Activated naive CD4-positive, alpha-beta T cell treated with anti-CD3 and anti-CD28 coated beads, Interleukin-2, amount 50 U/mL, for 72 hours (primary cell): ENCODE results near the gene TMUB1. TPM values are rescaled to one million over a fixed set of nuclear protein-coding genes. Genes with fewer than 3 reads are reported as not detected.
A peak's percentile ranks its signal among the peaks of the same experiment; 100 is the strongest.

ENCODE experiments used
- ATAC-seq, 2 donors: fragments of 150-1000 bp; cut with Tn5 transposase; 2 replicates each; pipeline ENCODE4 v1.10.0; 2021; ENCODE audit warnings: mild to moderate bottlenecking in 2 of 2, moderate library complexity in 2 of 2
- DNase-seq, 2 donors: peaks; one replicate each; pipeline ENCODE4 v3.0.0; 2021 to 2022; ENCODE audit warnings: low spot score in 2 of 2
- H3K27ac Mint-ChIP-seq, 2 donors: one replicate each; pipeline ENCODE4 v1.8.0; 2022; ENCODE audit warnings: mild to moderate bottlenecking in 2 of 2, mixed read lengths in 2 of 2
- H3K36me3 Mint-ChIP-seq, 2 donors: one replicate each; pipeline ENCODE4 v1.8.0; 2022; ENCODE audit warnings: mixed read lengths in 2 of 2
- H3K9me3 Mint-ChIP-seq, 2 donors: one replicate each; pipeline ENCODE4 v1.8.0; 2022; ENCODE audit warnings: mixed read lengths in 2 of 2
- total RNA-seq, 2 donors: library from RNA; stranded (reverse); gene quantifications; one replicate each; pipeline ENCODE4 v1.2.3, GENCODE V29; 2022

TMUB1 gene
- total RNA-seq, 2 donors from 2014 or later: 25.8 to 60.5 TPM

- ATAC-seq: peak; percentile 94
- peak; percentile 78 to 90 for DNase-seq
- no peaks in the 10 kb centered on the region for H3K9me3 Mint-ChIP-seq
- no peaks in the 10 kb centered on the region for H3K36me3 Mint-ChIP-seq
- peak overlapping the region in 1 of 2 donors; percentile 29 for H3K27ac Mint-ChIP-seq
Measured at GRCh38 chr7:151123822-151124464, 40.6 kb upstream of the TMUB1 start.

GRCh38 chr7:151123158-151123821, 40.0 kb upstream of the TMUB1 start:
- ATAC-seq (peak in 1 of 2 donors; percentile 6), DNase-seq (no peak)
- Mint-ChIP-seq H3K9me3 (no peaks in the 10 kb centered on the region), H3K36me3 (no peaks in the 10 kb centered on the region), H3K27ac (no peak overlapping the region)

GRCh38 chr7:151122796-151123157, 39.5 kb upstream of the TMUB1 start:
- Mint-ChIP-seq H3K36me3 (no peaks in the 10 kb centered on the region), H3K27ac (no peak overlapping the region), H3K9me3 (no peaks in the 10 kb centered on the region)
- DNase-seq (no peak), ATAC-seq (no peak)

GRCh38 chr7:151122276-151122675, 39.0 kb upstream of the TMUB1 start:
- ATAC-seq (no peak), DNase-seq (no peak)
- Mint-ChIP-seq H3K36me3 (no peaks in the 10 kb centered on the region), H3K9me3 (no peaks in the 10 kb centered on the region), H3K27ac (no peak overlapping the region)

- H3K36me3 Mint-ChIP-seq: no peaks in the 10 kb centered on the region
- ATAC-seq (no peak), DNase-seq (no peak)
- no peak overlapping the region for H3K27ac Mint-ChIP-seq
- no peaks in the 10 kb centered on the region for H3K9me3 Mint-ChIP-seq
Measured at GRCh38 chr7:151121380-151122170, 38.3 kb upstream of the TMUB1 start.

- no peaks in the 10 kb centered on the region for H3K36me3 Mint-ChIP-seq
- ATAC-seq (no peak), DNase-seq (no peak)
- H3K9me3 Mint-ChIP-seq: no peaks in the 10 kb centered on the region
- H3K27ac Mint-ChIP-seq: no peak overlapping the region
Measured at GRCh38 chr7:151120896-151121295, 37.6 kb upstream of the TMUB1 start.

GRCh38 chr7:151119902-151120301, 36.6 kb upstream of the TMUB1 start:
- no peaks in the 10 kb centered on the region for H3K9me3 Mint-ChIP-seq
- no peak for ATAC-seq
- no peaks in the 10 kb centered on the region for H3K36me3 Mint-ChIP-seq
- H3K27ac Mint-ChIP-seq: no peak overlapping the region
- DNase-seq: no peak

GRCh38 chr7:151119055-151119415, 35.7 kb upstream of the TMUB1 start:
- H3K27ac Mint-ChIP-seq: no peak overlapping the region
- no peaks in the 10 kb centered on the region for H3K9me3 Mint-ChIP-seq
- no peak for DNase-seq
- no peak for ATAC-seq
- no peaks in the 10 kb centered on the region for H3K36me3 Mint-ChIP-seq

GRCh38 chr7:151118108-151119054, 35.1 kb upstream of the TMUB1 start:
- ATAC-seq (no peak), DNase-seq (no peak)
- Mint-ChIP-seq H3K9me3 (no peaks in the 10 kb centered on the region), H3K27ac (no peak overlapping the region), H3K36me3 (no peaks in the 10 kb centered on the region)

GRCh38 chr7:151117565-151117964, 34.3 kb upstream of the TMUB1 start:
- ATAC-seq: no peak

GRCh38 chr7:151116603-151117440, 33.5 kb upstream of the TMUB1 start:
- no peaks in the 10 kb centered on the region for H3K9me3 Mint-ChIP-seq
- no peak for DNase-seq
- no peak for ATAC-seq
- no peak overlapping the region for H3K27ac Mint-ChIP-seq
- no peaks in the 10 kb centered on the region for H3K36me3 Mint-ChIP-seq

More at GRCh38 chr7:151117565-151117964, 34.3 kb upstream of the TMUB1 start:
- no peaks in the 10 kb centered on the region for H3K36me3 Mint-ChIP-seq
- DNase-seq: no peak
- H3K9me3 Mint-ChIP-seq: no peaks in the 10 kb centered on the region
- no peak overlapping the region for H3K27ac Mint-ChIP-seq

- no peak for ATAC-seq
- DNase-seq: no peak
- Mint-ChIP-seq H3K9me3 (no peaks in the 10 kb centered on the region), H3K36me3 (no peaks in the 10 kb centered on the region), H3K27ac (no peak overlapping the region)
Measured at GRCh38 chr7:151115836-151116418, 32.6 kb upstream of the TMUB1 start.

GRCh38 chr7:151115121-151115835, 32.0 kb upstream of the TMUB1 start:
- H3K27ac Mint-ChIP-seq: no peak overlapping the region
- H3K9me3 Mint-ChIP-seq: no peaks in the 10 kb centered on the region
- DNase-seq: peak in 1 of 2 donors; percentile 48
- no peaks in the 10 kb centered on the region for H3K36me3 Mint-ChIP-seq
- ATAC-seq: peak; percentile 54 to 69

- Mint-ChIP-seq H3K36me3 (no peaks in the 10 kb centered on the region), H3K9me3 (no peaks in the 10 kb centered on the region)
- ATAC-seq: peak in 1 of 2 donors; percentile 25
Measured at GRCh38 chr7:151114151-151115090, 31.1 kb upstream of the TMUB1 start.

More at GRCh38 chr7:151114151-151115090, 31.1 kb upstream of the TMUB1 start:
- no peak for DNase-seq
- H3K27ac Mint-ChIP-seq: no peak overlapping the region
